PC-9 (cell line): ENCODE measurements around the gene TRMT2A. TPM values are rescaled to one million over a fixed set of nuclear protein-coding genes. Genes with fewer than 3 reads are reported as not detected.

Source experiments
- BruUV-seq: library from RNA; stranded (reverse); fragments of 400-500 nt; replicated peaks from 2 replicates; lab custom pipeline; 2021; lab: Mats Ljungman, UMichigan
- CTCF ChIA-PET: fragments of 300-600 bp; sonication (Branson Sonifier 250); formaldehyde crosslinking; loops from one replicate; lab custom pipeline; 2022; ENCODE audit warnings: antibody characterized with exemption; lab: Charles Lee
- POLR2A ChIA-PET: fragments of 300-600 bp; sonication (Branson Sonifier 250); formaldehyde crosslinking; loops from one replicate; lab custom pipeline; 2022; ENCODE audit warnings: antibody characterized with exemption; ENCODE audit not compliant: unreplicated experiment; lab: Charles Lee
- DNase-seq, 2 experiments: peaks; one replicate each; pipeline versions ENCODE4 v3.0.0 to v3.0.0-alpha.2; 2015 to 2022; ENCODE audit warnings: mixed read lengths in 1 of 2
- H2AFZ ChIP-seq: fragments of 200-600 bp; sonication (generic); 2 replicates; pipeline ENCODE4 v1.8.1; 2017; ENCODE audit warnings: antibody characterized with exemption
- H3F3A ChIP-seq: fragments of 200-600 bp; sonication (generic); 2 replicates; pipeline ENCODE4 v1.8.1; 2017; ENCODE audit warnings: antibody characterized with exemption, mild to moderate bottlenecking, low read depth; ENCODE audit not compliant: insufficient read depth
- H3K27ac ChIP-seq: fragments of 200-600 bp; sonication (generic); 2 replicates; pipeline ENCODE4 v1.6.1; 2016; ENCODE audit warnings: mixed run types
- H3K27me3 ChIP-seq: fragments of 200-600 bp; sonication (generic); 2 replicates; pipeline ENCODE4 v1.6.1; 2016; ENCODE audit warnings: low read depth, mixed run types; ENCODE audit not compliant: insufficient read depth
- H3K36me3 ChIP-seq: fragments of 200-600 bp; sonication (generic); 2 replicates; pipeline ENCODE4 v1.6.1; 2016; ENCODE audit warnings: low read depth, mixed run types
- H3K4me1 ChIP-seq: fragments of 200-600 bp; sonication (generic); replicated peaks from 2 replicates; pipeline ENCODE4 v1.6.1; 2016; ENCODE audit warnings: mixed run types; ENCODE audit not compliant: insufficient read depth
- H3K4me2 ChIP-seq: fragments of 200-600 bp; sonication (generic); 2 replicates; pipeline ENCODE4 v1.6.1; 2017; ENCODE audit warnings: mixed run types
- H3K4me3 ChIP-seq: fragments of 200-600 bp; sonication (generic); 2 replicates; pipeline ENCODE4 v1.6.1; 2016; ENCODE audit warnings: mixed run types
- H3K79me2 ChIP-seq: fragments of 200-600 bp; sonication (generic); 2 replicates; pipeline ENCODE4 v1.6.1; 2017; ENCODE audit warnings: low read depth, mixed run types
- H3K9me2 ChIP-seq: fragments of 200-600 bp; sonication (generic); 2 replicates; pipeline ENCODE4 v1.8.1; 2017; ENCODE audit warnings: mild to moderate bottlenecking; ENCODE audit not compliant: insufficient read depth
- H3K9me3 ChIP-seq: fragments of 200-600 bp; sonication (generic); 2 replicates; pipeline ENCODE4 v1.8.1; 2016; ENCODE audit warnings: low read depth; ENCODE audit not compliant: insufficient read depth
- H4K20me1 ChIP-seq: fragments of 200-600 bp; sonication (generic); 2 replicates; pipeline ENCODE4 v1.8.1; 2017; ENCODE audit not compliant: insufficient read depth
- CTCF ChIP-seq: fragments of 200-600 bp; sonication (generic); conservative IDR thresholded peaks from 2 replicates; pipeline ENCODE4 v1.6.1; 2017; ENCODE audit warnings: mixed run types, antibody characterized with exemption, mild to moderate bottlenecking, moderate library complexity
- EZH2 ChIP-seq: fragments of 200-600 bp; sonication (generic); IDR thresholded peaks from 2 replicates; pipeline ENCODE4 v1.8.0; 2017; ENCODE audit warnings: antibody characterized with exemption, low read depth
- intact Hi-C: fragments of 100-400 bp; cut with micrococcal nuclease; formaldehyde crosslinking; loops from one replicate; pipeline ENCODE4 v1.10.0; 2022; ENCODE audit not compliant: unreplicated experiment
- total RNA-seq: library from RNA; stranded (reverse); gene quantifications from 2 replicates; pipeline ENCODE4 v1.2.3, GENCODE V29; 2021

Gene TRMT2A
- total RNA-seq, 1 experiment from 2014 or later = 31.5 TPM

- Histone ChIP-seq H3K4me2 (no peak overlapping the region), H3K4me3 (no peak overlapping the region), H3K9me2 (no peaks in the 10 kb centered on the region), H2AFZ (no peak overlapping the region), H3K27me3 (no peaks in the 10 kb centered on the region), H3F3A (no peaks in the 10 kb centered on the region), H4K20me1 (no peaks in the 10 kb centered on the region), H3K4me1 (no peaks in the 10 kb centered on the region), H3K79me2 (no peaks in the 10 kb centered on the region), H3K36me3 (no peaks in the 10 kb centered on the region), H3K27ac (no peak overlapping the region), H3K9me3 (no peaks in the 10 kb centered on the region)
- DNase-seq = no peak
- CTCF ChIA-PET = no interaction called here
- no peak for TF ChIP-seq CTCF
- no peak for TF ChIP-seq EZH2
- intact Hi-C loops = no loop called here
- POLR2A ChIA-PET = no interaction called here
- no TSS peak for BruUV-seq
Observed at GRCh38 chr22:20064140-20064480, 52.9 kb downstream of the TRMT2A start.

DNA sequence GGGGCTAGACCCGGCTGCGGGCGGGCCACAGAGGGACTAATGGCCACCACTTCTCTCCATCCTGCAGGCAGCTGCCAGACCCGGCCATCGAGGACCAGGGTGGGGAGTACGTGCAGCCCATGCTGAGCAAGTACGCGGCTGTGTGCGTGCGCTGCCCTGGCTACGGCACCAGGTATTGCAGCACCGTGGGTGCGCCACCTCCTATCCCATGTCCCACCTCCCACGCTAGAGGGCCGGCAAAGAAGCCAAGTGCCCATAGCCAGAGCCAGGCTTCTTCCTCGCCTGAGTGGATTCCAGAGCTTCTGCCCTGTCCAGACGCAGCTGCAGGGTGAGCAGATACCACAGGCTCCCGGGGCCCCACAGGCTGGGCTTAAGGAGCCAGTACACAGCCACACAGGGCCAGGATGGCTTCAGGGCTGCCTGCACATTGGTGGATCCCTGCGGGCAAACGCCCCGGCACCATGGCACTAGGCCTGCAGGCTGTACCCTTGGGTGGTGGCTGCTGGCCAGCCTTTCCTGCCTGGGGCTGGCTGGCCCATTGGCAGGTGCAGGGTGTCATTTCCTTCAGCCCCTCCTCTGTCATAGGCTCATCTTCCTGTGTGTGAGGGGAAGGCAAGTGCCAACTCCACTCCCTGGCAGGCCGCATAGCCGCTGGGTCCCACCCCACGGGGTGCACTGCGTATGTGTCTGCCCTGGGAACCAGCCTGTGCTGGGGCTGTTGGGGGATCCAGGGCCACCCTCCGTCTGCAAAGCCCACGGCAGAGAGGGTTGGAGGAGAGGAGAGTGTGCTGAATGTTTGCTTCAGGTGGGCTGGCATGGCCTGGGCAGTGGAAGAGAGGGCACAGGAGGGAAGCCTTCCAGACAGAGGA lies 53.5 kb downstream of the TRMT2A start:
- no TSS peak for BruUV-seq
- no peak for TF ChIP-seq EZH2
- TF ChIP-seq CTCF = no peak
- POLR2A ChIA-PET = no interaction called here
- Histone ChIP-seq H3F3A (no peaks in the 10 kb centered on the region), H4K20me1 (no peaks in the 10 kb centered on the region), H3K27ac (no peak overlapping the region), H3K4me3 (no peak overlapping the region), H3K36me3 (no peaks in the 10 kb centered on the region), H2AFZ (no peak overlapping the region), H3K27me3 (no peaks in the 10 kb centered on the region), H3K4me1 (no peaks in the 10 kb centered on the region), H3K9me3 (no peaks in the 10 kb centered on the region), H3K9me2 (no peaks in the 10 kb centered on the region), H3K79me2 (no peaks in the 10 kb centered on the region), H3K4me2 (no peak overlapping the region)
- CTCF ChIA-PET = no interaction called here
- DNase-seq = no peak
- intact Hi-C loops = no loop called here

DNA sequence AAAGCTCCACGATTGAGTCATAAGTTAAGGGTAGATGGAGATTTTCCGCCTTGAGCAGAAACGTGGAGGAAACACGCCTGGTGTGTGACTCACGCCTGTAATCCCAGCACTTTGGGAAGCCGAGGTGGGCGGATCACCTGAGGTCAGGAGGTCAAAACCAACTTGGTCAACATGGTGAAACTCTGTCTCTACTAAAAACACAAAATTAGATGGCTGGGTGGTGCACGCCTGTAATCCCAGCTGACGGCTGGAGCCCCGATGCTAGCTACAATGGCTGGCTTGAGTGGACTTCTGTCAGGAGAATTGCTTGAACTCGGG lies 54.3 kb downstream of the TRMT2A start:
- Histone ChIP-seq H3K27ac (no peak overlapping the region), H3K79me2 (no peaks in the 10 kb centered on the region), H4K20me1 (no peaks in the 10 kb centered on the region), H3K36me3 (no peaks in the 10 kb centered on the region), H3K9me2 (no peaks in the 10 kb centered on the region), H3F3A (no peaks in the 10 kb centered on the region), H3K4me2 (no peak overlapping the region), H2AFZ (no peak overlapping the region), H3K9me3 (no peaks in the 10 kb centered on the region), H3K4me1 (no peaks in the 10 kb centered on the region), H3K4me3 (no peak overlapping the region), H3K27me3 (no peaks in the 10 kb centered on the region)
- CTCF ChIA-PET = no interaction called here
- no TSS peak for BruUV-seq
- peak in 1 of 2 experiments; percentile 61 for DNase-seq
- POLR2A ChIA-PET = interaction anchor here (0.6 kb wide), 1 partner anchor 17 kb away, joined by 6 read pairs; the partner anchor contains the start of gene DGCR8
- intact Hi-C loops = no loop called here
- no peak for TF ChIP-seq EZH2
- TF ChIP-seq CTCF = no peak
